ENCODE data around the gene MOB1A.

GRCh38 chr2:74149247-74149525, 29.5 kb downstream of the MOB1A start:
- TF ChIP-seq CTCF (conservative IDR thresholded peaks at IDR 0.05): no peak
- no peak for TF ChIP-seq ZFX (IDR thresholded peaks at IDR 0.05)
